Measurements from ENCODE around the gene ALB. TPM values are rescaled to one million over a fixed set of nuclear protein-coding genes. Genes with fewer than 3 reads are reported as not detected.

The ALB gene
- not detected in 2 replicates for total RNA-seq

GRCh38 chr4:73404042-73404441 lies at the start of gene ALB:
ALB (plus strand) TSS chr4:73404287; CDS start chr4:73404328, 41 bp downstream.

GRCh38 chr4:73435984-73436383 lies 31.9 kb downstream of the ALB start, which contains the start of gene AFP:
AFP (plus strand) TSS chr4:73436221; CDS start chr4:73436263, 42 bp downstream.

Other genes with a start within 250 kb of the ALB start
- gene ANKRD17, start 145.5 kb upstream of the ALB start, total RNA-seq, result 38.0 and 47.1 TPM in 2 replicates
- not detected in 2 replicates for gene AFP, start 31.9 kb downstream of the ALB start, total RNA-seq
- not detected in 2 replicates for gene AFM, start 77.5 kb downstream of the ALB start, total RNA-seq
- gene RASSF6, start 216.1 kb downstream of the ALB start, total RNA-seq, result under 0.01 TPM in 1 of 2 replicates, not detected in the other